ENCODE measurements around the gene LILRA1.

DNA sequence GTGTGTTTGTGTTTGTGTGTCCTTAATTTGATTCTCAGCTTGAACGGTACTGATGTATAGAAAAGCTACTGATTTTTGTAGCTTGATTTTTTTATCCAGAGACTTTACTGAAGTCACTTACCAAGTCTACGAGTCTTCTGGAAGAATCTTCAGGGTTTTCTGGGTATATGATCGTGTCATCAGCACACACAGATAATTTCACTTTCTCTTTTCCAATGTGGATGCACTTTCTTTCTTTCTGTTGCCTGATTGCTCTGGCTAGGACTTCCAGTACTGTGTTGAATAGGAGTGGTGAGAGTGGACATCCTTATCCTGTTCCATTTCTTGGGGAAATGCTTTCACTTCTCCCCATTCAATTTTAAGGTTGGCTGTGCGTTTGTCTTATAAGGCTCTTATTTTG, 29.0 kb downstream of the LILRA1 start:
- TF ChIP-seq CREB1 (IDR thresholded peaks at IDR 0.05; ENCODE audit: low read depth) (no peak), RAD21 (IDR thresholded peaks at IDR 0.05; ENCODE audit: insufficient read depth, low read depth, low read length) (no peak), MYC (IDR thresholded peaks at IDR 0.05; ENCODE audit: insufficient read depth, insufficient read length, insufficient replicate concordance, low read length, severe bottlenecking) (no peak), ZNF24 (IDR thresholded peaks at IDR 0.05) (no peak)
- TF ChIP-seq, protein P1, sequence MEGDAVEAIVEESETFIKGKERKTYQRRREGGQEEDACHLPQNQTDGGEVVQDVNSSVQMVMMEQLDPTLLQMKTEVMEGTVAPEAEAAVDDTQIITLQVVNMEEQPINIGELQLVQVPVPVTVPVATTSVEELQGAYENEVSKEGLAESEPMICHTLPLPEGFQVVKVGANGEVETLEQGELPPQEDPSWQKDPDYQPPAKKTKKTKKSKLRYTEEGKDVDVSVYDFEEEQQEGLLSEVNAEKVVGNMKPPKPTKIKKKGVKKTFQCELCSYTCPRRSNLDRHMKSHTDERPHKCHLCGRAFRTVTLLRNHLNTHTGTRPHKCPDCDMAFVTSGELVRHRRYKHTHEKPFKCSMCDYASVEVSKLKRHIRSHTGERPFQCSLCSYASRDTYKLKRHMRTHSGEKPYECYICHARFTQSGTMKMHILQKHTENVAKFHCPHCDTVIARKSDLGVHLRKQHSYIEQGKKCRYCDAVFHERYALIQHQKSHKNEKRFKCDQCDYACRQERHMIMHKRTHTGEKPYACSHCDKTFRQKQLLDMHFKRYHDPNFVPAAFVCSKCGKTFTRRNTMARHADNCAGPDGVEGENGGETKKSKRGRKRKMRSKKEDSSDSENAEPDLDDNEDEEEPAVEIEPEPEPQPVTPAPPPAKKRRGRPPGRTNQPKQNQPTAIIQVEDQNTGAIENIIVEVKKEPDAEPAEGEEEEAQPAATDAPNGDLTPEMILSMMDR (IDR thresholded peaks at IDR 0.05 in 2 of 3, conservative IDR thresholded peaks at IDR 0.05 in 1 of 3; ENCODE audit: control insufficient read depth in 2 of 3, extremely low read depth in 1 of 3, insufficient read depth in 1 of 3, low read depth in 3 of 3, low read length in 3 of 3): no peak
- TF ChIP-seq, protein P2, sequence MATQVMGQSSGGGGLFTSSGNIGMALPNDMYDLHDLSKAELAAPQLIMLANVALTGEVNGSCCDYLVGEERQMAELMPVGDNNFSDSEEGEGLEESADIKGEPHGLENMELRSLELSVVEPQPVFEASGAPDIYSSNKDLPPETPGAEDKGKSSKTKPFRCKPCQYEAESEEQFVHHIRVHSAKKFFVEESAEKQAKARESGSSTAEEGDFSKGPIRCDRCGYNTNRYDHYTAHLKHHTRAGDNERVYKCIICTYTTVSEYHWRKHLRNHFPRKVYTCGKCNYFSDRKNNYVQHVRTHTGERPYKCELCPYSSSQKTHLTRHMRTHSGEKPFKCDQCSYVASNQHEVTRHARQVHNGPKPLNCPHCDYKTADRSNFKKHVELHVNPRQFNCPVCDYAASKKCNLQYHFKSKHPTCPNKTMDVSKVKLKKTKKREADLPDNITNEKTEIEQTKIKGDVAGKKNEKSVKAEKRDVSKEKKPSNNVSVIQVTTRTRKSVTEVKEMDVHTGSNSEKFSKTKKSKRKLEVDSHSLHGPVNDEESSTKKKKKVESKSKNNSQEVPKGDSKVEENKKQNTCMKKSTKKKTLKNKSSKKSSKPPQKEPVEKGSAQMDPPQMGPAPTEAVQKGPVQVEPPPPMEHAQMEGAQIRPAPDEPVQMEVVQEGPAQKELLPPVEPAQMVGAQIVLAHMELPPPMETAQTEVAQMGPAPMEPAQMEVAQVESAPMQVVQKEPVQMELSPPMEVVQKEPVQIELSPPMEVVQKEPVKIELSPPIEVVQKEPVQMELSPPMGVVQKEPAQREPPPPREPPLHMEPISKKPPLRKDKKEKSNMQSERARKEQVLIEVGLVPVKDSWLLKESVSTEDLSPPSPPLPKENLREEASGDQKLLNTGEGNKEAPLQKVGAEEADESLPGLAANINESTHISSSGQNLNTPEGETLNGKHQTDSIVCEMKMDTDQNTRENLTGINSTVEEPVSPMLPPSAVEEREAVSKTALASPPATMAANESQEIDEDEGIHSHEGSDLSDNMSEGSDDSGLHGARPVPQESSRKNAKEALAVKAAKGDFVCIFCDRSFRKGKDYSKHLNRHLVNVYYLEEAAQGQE (IDR thresholded peaks at IDR 0.05; ENCODE audit: low read depth, low read length): no peak

All from GM12878 (cell line).